Activated naive CD8-positive, alpha-beta T cell treated with anti-CD3 and anti-CD28 coated beads for 36 hours (primary cell): ENCODE measurements around the gene KRT26. TPM values are rescaled to one million over a fixed set of nuclear protein-coding genes. Genes with fewer than 3 reads are reported as not detected.
"Not testable (repeated sequence)": the region's sequence is repeated elsewhere in the genome, so short reads cannot be mapped to it uniquely, and the experiment has no call there.

Experiments
- DNase-seq: peaks from one replicate; pipeline ENCODE4 v3.0.0; 2021
- H3K27ac Mint-ChIP-seq: one replicate; pipeline ENCODE4 v1.8.0; 2022; ENCODE audit warnings: mild to moderate bottlenecking, moderate library complexity, mixed read lengths
- H3K27me3 Mint-ChIP-seq: one replicate; pipeline ENCODE4 v1.8.0; 2022; ENCODE audit warnings: mild to moderate bottlenecking, mixed read lengths
- H3K36me3 Mint-ChIP-seq: one replicate; pipeline ENCODE4 v1.8.0; 2021; ENCODE audit warnings: mild to moderate bottlenecking, mixed read lengths
- H3K4me1 Mint-ChIP-seq: one replicate; pipeline ENCODE4 v1.8.0; 2021; ENCODE audit warnings: mixed read lengths
- H3K4me3 Mint-ChIP-seq: one replicate; pipeline ENCODE4 v1.8.0; 2022; ENCODE audit warnings: mild to moderate bottlenecking, moderate library complexity, mixed read lengths
- H3K9me3 Mint-ChIP-seq: one replicate; pipeline ENCODE4 v1.8.0; 2022; ENCODE audit warnings: mixed read lengths
- total RNA-seq, 2 experiments: library from RNA; stranded (reverse); gene quantifications; one replicate each; pipeline ENCODE4 v1.2.3, GENCODE V29; 2021

KRT26 gene, protein sequence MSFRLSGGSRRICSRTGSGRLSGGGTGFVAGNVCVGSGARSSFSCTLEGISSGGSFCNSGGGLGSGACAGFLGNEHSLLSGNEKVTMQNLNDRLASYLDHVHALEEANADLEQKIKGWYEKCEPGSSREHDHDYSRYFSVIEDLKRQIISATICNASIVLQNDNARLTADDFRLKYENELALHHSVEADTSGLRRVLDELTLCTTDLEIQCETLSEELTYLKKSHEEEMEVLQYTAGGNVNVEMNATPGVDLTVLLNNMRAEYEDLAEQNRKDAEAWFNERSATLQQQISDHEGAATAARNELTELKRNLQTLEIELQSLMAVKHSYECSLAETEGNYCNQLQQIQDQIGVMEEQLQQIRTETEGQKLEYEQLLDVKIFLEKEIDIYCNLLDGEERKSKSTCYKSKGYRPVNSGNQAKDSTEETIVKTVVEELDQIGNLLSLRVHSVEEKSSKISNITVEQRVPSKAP
- not detected for total RNA-seq

DNA sequence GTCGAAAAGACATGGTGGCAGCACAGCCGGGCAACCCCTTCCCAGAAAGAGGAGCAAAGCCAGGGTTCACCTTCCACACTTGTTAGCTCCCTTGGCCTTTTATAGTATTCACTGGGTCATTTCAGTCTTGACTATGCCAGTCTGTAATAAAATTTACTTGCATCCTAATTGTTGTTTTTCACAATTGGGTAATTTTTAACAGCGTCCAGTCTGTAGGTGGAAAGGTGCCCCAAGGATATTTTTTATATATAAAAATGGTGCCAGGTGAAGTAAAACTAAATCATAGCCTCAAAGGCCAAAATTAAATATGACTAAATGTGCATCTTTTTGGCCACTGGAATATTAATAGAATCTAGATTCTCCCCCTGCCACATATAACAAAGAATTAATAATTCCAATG is at the start of gene KRT26:
KRT26 (minus strand) TSS at position 101 of the 400 bp plus-strand sequence; CDS start at position 13, 88 bp downstream.
- Mint-ChIP-seq H3K9me3 (no peaks in the 10 kb centered on the region), H3K36me3 (no peaks in the 10 kb centered on the region), H3K27ac (no peak within 1 kb of the TSS), H3K4me3 (no peak within 1 kb of the TSS), H3K27me3 (peaks cover 47% of the 10 kb centered on the region), H3K4me1 (no peaks in the 10 kb centered on the region)
- DNase-seq, result no peak

DNA sequence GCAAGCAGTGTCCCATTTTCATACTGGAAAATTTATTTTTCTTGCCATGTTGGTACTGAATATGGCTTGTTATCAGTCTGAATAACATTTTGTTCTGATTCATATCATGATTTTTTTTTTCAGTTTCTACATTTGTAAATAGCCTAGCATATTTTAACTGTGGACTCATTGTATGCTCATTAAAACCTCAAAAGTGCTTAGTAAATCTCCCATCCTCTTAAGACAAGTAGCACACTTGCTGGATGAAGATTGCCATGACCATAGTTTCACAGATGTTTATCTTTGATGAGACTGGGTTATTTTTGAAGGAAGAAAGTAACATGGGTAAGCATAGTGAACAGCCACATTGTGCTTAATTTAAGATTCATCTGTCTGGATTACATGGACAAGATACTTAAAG is 49.5 kb upstream of the KRT26 start:
- no peak overlapping the region for H3K27ac Mint-ChIP-seq

DNA sequence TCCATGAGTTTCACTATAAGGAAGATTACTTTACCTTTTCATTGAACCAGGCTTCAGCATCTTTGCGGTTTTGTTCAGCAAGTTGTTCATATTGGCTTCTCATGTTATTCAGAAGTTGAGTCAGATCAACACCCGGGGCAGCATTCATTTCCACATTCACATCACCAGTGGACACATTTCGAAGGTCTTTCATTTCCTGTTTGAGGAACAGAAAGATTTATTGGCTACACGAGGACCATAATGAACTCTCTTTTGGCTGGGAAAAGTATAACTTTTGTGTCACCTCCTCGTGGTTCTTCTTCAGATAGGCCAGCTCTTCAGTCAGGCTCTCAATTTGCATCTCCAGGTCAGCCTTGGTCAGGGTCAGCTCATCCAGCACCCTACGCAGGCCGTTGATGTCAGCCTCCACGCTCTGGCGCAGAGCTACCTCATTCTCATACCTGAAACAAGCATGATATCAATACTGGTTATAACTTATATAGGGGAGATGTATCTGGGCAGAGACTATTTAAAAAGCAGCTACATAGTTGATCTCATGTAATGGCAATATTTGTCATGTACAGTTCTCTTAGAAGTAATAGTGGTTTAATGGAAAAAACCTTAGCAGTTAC is 48.3 kb upstream of the KRT26 start:
- no peak for DNase-seq
- no peak overlapping the region for H3K27ac Mint-ChIP-seq
- H3K9me3 Mint-ChIP-seq, result peaks cover 2% of the 10 kb centered on the region
- peaks cover 43% of the 10 kb centered on the region for H3K36me3 Mint-ChIP-seq
- peak overlapping the region; percentile 86 for H3K4me3 Mint-ChIP-seq
- no peaks in the 10 kb centered on the region for H3K27me3 Mint-ChIP-seq
- peaks cover 23% of the 10 kb centered on the region for H3K4me1 Mint-ChIP-seq

More for the DNA sequence above, 49.5 kb upstream of the KRT26 start:
- peaks cover 46% of the 10 kb centered on the region for H3K36me3 Mint-ChIP-seq
- H3K4me3 Mint-ChIP-seq, result no peak overlapping the region
- DNase-seq, result no peak
- peaks cover 26% of the 10 kb centered on the region for H3K4me1 Mint-ChIP-seq
- peaks cover 2% of the 10 kb centered on the region for H3K9me3 Mint-ChIP-seq
- H3K27me3 Mint-ChIP-seq, result peaks cover 5% of the 10 kb centered on the region

DNA sequence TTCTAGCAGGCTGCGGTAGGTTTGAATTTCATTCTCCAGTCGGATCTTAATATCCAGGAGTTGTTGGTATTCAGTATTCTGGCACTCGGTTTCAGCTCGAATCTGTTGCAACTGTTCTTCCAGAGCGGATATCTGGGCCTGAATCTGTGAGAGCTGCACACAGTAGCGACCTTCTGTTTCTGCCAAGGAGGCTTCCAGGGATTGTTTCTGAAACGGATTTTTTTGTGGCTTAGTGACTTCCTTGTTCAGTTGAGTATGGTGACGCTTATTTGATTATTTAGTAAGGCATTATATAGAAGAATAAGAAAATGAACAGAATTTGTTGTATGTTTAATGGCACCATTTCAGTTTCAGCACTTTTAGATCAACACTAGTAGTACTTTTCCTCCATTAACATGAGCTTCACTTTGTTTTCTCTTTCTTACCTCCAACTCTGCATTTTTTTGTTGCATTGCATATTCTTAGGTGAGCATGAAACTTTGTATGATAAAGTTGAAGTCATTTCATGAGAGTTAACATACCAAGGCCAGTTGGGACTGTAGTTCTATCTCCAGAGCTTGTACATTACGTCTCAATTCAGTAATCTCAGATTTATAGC is 47.6 kb upstream of the KRT26 start:
- peak overlapping the region; percentile 78 for H3K27ac Mint-ChIP-seq
- peaks cover 40% of the 10 kb centered on the region for H3K36me3 Mint-ChIP-seq
- no peak for DNase-seq
- peak overlapping the region; percentile 86 for H3K4me3 Mint-ChIP-seq
- H3K27me3 Mint-ChIP-seq, result peaks cover 2% of the 10 kb centered on the region
- H3K9me3 Mint-ChIP-seq, result peaks cover 2% of the 10 kb centered on the region
- peaks cover 20% of the 10 kb centered on the region for H3K4me1 Mint-ChIP-seq

DNA sequence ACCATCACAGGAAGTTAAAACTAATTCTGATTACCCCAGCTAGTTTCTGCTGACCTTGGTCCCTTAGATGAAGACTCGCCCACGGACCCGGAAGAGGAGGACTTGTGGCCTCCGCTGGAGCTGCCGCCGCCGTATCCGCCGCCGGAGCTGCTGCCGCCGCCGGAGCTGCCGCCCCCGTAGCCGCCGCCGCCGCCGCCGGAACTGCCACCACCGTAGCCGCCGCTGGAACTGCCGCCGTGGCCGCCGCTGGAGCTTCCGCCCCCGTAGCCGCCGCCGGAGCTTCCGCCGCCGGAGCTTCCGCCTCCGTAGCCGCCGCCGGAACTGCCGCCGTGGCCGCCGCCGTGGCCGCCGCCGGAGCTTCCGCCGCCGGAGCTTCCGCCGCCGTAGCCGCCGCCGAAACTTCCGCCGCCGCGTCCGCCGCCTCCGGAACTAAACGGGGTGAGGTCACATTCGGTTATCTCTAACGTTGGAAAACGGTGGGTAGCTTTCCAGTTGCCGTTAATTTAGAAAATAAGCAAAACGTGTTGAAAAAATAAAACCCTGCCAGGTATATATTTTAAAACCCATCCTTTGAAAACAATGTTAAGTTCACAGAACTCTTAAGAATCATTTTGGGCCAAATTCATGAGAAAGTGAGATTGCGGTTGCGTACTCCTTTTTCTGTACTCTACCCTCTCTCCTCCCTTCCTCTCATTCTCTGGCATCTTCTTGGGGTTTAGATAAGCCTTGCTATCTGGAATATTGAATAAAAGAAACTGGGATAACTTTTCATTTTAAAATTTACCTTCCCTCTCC is 46.9 kb upstream of the KRT26 start:
- peaks cover 17% of the 10 kb centered on the region for H3K4me1 Mint-ChIP-seq
- peaks cover 35% of the 10 kb centered on the region for H3K36me3 Mint-ChIP-seq
- peaks cover 9% of the 10 kb centered on the region for H3K27me3 Mint-ChIP-seq
- H3K4me3 Mint-ChIP-seq, result peak overlapping the region; percentile 97
- H3K27ac Mint-ChIP-seq, result peak overlapping the region; percentile 94
- DNase-seq, result peak; percentile 85
- H3K9me3 Mint-ChIP-seq, result peaks cover 2% of the 10 kb centered on the region

DNA sequence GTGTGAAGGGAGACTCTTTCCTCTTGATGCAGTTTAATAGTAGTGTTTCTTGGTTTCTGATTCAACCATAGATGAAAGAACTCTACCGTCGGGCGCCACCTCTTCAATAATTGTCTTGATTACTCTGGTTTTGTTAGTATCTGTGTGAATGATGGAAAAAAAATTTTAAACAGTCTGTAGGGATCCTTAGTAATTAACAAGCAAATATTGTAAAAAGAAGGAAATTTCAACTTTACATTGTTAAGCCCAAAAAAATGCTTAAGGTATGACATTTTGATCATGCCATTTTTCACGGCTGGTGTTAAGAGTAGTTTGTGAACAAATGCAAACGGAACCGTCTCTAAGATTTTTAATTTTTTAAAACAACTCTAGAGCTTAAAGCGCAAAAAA is 46.3 kb upstream of the KRT26 start:
- Mint-ChIP-seq H3K27ac (peak overlapping the region; percentile 94), H3K4me1 (peaks cover 17% of the 10 kb centered on the region), H3K36me3 (peaks cover 32% of the 10 kb centered on the region), H3K27me3 (peaks cover 12% of the 10 kb centered on the region), H3K9me3 (peaks cover 2% of the 10 kb centered on the region), H3K4me3 (peak overlapping the region; percentile 97)
- no peak for DNase-seq

DNA sequence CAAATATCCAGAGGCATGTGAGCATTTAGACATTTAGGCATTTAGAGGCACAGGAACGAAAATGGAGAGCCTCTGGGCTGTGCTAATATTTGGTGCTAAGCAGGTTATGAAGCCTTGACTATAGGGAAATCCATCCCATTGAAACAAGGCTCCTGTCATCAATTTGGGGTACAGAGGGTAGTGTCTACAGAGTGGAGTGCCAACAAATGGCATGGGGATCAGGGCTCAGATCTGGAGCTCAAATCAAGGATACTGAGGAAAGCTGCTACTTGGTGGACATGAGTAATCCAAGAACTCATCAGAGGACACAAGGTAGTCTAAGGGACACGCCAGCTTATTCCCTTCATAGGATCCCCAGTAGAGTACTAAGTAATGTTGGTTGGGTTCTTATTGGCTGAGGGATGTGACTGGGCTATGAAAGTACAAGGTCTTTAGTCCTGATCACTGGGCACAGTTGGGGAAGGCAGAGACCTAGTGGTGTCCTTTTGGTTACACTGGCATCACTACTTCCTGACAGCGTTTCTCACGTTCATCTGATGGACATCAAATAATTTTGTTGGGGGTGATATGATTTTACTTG is 45.2 kb upstream of the KRT26 start:
- H3K9me3 Mint-ChIP-seq, result peaks cover 2% of the 10 kb centered on the region
- no peak for DNase-seq
- H3K4me1 Mint-ChIP-seq, result peaks cover 17% of the 10 kb centered on the region

DNA sequence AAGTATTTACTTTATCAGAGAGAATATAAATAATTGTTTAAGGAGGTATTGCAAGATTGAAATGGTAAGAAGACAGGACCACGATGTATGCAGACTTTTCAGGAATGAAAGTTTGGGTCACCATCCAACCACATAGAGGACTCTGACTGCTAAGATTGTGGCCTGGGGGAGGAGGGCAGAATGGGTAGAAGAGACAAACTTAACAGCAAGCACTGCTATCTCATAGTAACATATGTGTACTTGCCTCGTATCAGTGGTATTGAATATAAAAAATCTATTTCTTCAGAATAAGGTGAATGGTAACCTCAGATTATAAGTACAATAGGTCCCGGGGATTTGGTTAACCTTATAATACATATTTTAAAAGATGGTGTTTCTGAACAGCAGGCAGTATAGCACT is 44.6 kb upstream of the KRT26 start:
- H3K9me3 Mint-ChIP-seq, result peaks cover 2% of the 10 kb centered on the region
- H3K36me3 Mint-ChIP-seq, result peaks cover 24% of the 10 kb centered on the region
- no peak for DNase-seq
- H3K27me3 Mint-ChIP-seq, result peaks cover 27% of the 10 kb centered on the region
- no peak overlapping the region for H3K27ac Mint-ChIP-seq
- H3K4me1 Mint-ChIP-seq, result peaks cover 17% of the 10 kb centered on the region
- H3K4me3 Mint-ChIP-seq, result no peak overlapping the region

More for the DNA sequence above, 45.2 kb upstream of the KRT26 start:
- H3K27ac Mint-ChIP-seq, result no peak overlapping the region
- peaks cover 28% of the 10 kb centered on the region for H3K36me3 Mint-ChIP-seq
- H3K4me3 Mint-ChIP-seq, result peak overlapping the region; percentile 68
- H3K27me3 Mint-ChIP-seq, result peaks cover 20% of the 10 kb centered on the region

DNA sequence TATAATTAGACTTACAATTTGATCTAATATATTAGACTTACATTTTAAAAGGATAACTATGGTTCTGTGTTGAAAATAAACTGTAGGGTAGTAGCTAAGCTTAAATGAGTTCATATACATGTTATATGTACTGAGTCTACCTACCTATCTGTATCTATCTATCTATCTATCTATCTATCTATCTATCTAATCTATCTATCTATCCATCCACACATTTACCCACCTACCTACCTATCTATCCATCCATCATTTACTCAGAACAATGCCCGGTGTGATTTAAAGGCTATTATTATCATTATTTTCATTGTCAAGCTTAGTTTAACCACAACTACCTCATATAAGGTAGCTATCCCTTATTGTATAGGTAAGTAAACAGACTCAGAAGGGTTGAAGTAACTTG is 43.4 kb upstream of the KRT26 start:
- peaks cover 36% of the 10 kb centered on the region for H3K27me3 Mint-ChIP-seq
- peaks cover 13% of the 10 kb centered on the region for H3K4me1 Mint-ChIP-seq
- H3K4me3 Mint-ChIP-seq, result no peak overlapping the region
- no peak for DNase-seq
- H3K27ac Mint-ChIP-seq, result no peak overlapping the region
- peaks cover 22% of the 10 kb centered on the region for H3K36me3 Mint-ChIP-seq
- peaks cover 2% of the 10 kb centered on the region for H3K9me3 Mint-ChIP-seq

DNA sequence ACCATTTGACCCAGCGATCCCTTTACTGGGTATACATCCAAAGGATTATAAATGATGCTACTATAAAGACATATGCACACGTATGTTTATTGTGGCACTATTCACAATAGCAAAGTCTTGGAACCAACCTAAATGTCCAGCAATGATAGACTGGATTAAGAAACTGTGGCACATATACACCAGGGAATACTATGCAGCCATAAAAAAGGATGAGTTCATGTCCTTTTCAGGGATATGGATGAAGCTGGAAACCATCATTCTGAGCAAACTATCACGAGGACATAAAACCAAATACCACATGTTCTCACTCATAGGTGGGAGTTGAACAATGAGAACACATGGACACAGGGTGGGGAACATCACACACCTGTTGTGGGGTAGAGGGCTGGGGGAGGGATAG is 42.7 kb upstream of the KRT26 start:
- H3K4me3 Mint-ChIP-seq, DNase-seq, H3K4me1 Mint-ChIP-seq, H3K27ac Mint-ChIP-seq, H3K9me3 Mint-ChIP-seq: not testable (repeated sequence)
- Mint-ChIP-seq H3K27me3 (peaks cover 43% of the 10 kb centered on the region), H3K36me3 (peaks cover 20% of the 10 kb centered on the region)

DNA sequence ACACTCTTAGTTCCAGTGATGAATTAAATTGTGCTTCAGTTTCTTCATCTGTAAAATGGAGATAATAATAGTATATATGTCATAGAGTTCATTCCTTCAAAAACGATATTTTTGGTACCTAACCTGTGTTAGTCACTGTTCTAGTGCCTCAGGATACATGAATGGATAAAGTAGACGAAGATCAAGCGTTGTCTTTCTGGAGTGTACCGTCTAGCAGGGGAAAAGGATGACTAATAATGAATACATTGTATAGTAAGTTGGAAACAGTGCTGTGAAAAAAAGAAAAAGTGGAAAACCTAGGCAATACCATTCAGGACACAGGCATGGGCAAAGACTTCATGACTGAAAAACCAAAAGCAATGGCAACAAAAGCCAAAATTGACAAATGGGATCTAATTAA is 41.8 kb upstream of the KRT26 start:
- DNase-seq, result no peak
- Mint-ChIP-seq H3K4me1 (peaks cover 7% of the 10 kb centered on the region), H3K27me3 (peaks cover 46% of the 10 kb centered on the region), H3K4me3 (no peak overlapping the region), H3K9me3 (peaks cover 2% of the 10 kb centered on the region), H3K27ac (no peak overlapping the region), H3K36me3 (peaks cover 20% of the 10 kb centered on the region)

DNA sequence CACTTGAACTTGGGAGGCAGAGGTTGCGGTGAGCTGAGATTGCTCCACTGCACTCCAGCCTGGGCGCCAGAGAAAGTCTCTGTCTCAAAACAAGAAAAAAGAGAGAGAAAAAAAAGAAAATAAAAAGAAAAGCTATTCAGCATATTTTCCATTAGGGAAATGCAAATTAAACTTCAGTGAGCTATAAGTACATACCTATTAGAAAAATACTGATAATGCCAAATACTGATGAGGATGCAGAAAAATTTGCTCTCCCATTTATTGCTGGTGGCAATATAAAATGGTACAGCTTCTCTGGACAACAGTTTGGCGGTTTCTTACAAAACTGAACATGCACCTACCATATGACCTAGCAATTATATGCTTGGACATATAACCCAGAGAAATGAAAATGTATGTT is 40.6 kb upstream of the KRT26 start:
- no peak overlapping the region for H3K4me3 Mint-ChIP-seq
- peaks cover 52% of the 10 kb centered on the region for H3K27me3 Mint-ChIP-seq
- DNase-seq, result no peak
- peaks cover 2% of the 10 kb centered on the region for H3K4me1 Mint-ChIP-seq
- peaks cover 12% of the 10 kb centered on the region for H3K36me3 Mint-ChIP-seq
- H3K27ac Mint-ChIP-seq, result no peak overlapping the region
- peaks cover 2% of the 10 kb centered on the region for H3K9me3 Mint-ChIP-seq

DNA sequence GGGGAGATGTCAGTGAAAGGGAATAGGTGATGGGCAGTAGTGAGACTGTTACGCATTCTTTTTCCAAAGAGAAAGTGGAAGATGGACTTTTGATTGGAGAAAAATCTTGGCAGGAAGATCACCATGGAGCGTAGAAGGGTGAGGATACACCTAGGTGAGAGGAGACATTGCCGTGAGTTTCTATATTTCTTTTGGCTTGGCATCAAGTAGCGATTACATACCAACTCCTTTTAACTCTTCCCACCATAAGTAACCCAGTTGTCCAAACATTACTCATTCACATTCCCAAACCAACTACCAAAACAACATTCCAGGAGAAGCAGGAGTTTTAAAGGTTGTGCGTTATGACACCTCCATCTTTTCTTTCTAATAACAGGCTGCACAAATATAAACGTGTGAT is 38.5 kb upstream of the KRT26 start:
- no peaks in the 10 kb centered on the region for H3K9me3 Mint-ChIP-seq
- H3K27me3 Mint-ChIP-seq, result peaks cover 70% of the 10 kb centered on the region
- no peaks in the 10 kb centered on the region for H3K4me1 Mint-ChIP-seq

DNA sequence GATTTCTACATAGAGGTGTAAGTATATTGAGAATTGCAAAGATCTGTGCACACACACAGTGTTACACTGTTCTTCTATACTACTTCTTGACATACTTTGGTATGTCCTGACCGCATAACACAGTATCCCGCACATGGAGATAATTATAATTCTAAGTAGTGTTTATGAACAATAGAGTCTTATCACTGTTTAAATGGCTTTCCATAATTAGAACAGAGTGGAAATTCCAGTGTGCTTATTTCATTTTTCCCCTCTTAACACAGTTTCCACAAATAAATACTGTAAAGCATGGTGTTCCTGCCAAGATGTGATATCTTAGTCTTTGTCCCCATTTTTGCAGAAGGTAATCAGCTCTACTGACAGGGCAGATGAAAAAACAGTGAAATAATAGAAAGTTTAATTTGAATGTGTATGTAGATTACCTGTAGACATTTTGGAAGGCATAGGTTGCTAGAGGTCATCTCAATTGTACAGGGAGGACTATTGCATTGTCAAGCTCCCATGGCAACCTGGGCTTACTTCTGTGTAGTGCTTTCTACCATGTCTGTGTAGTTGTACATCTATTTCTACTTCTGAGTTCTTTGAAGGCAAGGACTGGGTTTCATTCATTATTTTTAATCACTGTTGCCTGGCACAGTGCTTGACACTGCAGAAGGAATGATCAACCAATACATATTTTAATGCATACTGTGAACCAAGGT is 37.9 kb upstream of the KRT26 start:
- no peak for DNase-seq
- H3K27ac Mint-ChIP-seq, result no peak overlapping the region

More for the DNA sequence above, 38.5 kb upstream of the KRT26 start:
- no peak overlapping the region for H3K4me3 Mint-ChIP-seq
- DNase-seq, result no peak
- H3K36me3 Mint-ChIP-seq, result no peaks in the 10 kb centered on the region
- no peak overlapping the region for H3K27ac Mint-ChIP-seq

More for the DNA sequence above, 37.9 kb upstream of the KRT26 start:
- H3K9me3 Mint-ChIP-seq, result no peaks in the 10 kb centered on the region
- peaks cover 76% of the 10 kb centered on the region for H3K27me3 Mint-ChIP-seq
- H3K4me1 Mint-ChIP-seq, result no peaks in the 10 kb centered on the region
- H3K36me3 Mint-ChIP-seq, result no peaks in the 10 kb centered on the region
- H3K4me3 Mint-ChIP-seq, result no peak overlapping the region
